DMS153 (cell line): ENCODE results near the gene ITGB7.

Experiments
- DNase-seq: peaks from one replicate; lab custom pipeline; 2025; lab: John Stamatoyannopoulos, UW

The ITGB7 gene

DNA sequence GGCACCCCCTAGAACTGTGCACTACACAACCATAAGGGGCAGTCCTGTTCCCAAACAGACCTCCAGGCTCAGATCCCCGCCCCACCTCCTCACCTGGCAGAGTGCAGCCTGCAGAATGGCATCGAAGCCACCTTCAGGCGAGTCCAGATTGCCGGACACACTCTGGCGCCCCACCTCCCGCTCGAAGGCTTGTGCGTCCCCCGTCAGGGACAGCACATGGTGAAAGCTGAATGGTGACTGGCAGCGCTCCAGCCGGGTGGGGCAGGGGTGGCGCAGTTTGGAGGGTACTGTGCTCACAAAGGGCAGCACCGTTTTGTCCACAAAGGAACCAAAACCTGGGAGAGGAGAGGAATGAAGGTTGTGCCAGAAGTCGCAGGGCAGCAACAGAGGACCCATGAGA lies 10.6 kb downstream of the ITGB7 start:
- no peak for DNase-seq

DNA sequence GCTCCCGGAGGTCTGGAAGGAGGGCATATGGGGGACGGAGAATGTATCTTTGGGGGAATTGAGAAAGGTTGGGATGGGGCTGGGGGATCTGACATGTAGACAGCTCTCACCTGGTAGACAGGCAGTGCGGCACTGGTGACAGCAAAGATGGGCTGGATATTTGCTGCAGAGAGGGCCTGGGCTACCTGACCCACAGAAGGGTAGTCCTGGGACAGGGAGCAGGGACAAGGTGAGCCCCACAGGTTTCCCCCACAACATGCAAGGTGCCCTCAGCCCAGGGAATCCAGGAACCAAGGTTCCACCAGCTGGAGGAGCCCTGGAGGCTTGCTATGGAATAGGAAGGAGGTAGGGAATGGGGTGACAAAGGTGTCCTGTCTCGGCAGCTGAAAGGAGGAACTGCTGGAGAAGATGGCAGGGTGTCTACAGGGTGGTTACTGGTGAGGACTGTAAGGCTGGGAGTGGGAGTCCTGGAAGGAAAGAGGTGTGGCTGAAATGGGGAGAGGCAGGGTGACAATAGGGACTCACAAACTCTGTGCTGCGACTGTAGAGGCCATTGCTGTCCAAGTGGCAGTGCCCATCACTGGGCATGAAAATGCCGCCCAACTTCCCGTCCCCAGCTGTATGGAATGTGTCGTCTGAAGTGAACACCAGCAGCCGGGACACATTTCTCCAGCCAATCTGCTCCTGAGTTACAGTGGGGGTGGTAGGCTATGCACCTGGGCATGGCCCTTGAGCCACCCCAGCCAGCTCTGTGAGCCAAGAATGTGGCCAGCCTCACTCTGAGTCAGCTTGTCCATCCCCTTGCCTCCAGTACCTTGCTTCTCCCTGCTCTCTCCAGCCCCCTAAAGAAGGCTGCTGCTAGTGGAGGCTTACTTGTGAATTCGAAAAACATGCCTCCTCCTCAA lies 11.3 kb downstream of the ITGB7 start:
- DNase-seq, result no peak

DNA sequence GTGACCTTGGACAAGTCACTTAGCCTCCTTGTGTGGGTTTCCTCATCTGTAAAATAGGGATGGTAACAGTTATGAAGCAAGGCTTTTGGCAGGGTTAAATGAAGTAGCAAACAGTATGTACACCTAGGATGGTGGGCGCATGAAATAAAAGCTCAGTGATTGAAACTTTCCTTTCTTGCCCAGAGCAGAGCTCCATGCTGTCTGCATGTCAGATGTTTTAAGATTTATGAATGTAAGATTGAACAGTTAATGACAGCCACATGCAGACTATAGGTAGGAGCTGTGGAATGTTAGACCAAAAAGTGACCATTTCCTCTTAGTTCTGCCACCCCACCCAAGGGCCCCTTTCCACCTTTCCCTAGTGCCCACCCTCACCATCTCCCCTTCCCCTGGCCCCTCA lies 12.1 kb downstream of the ITGB7 start:
- no peak for DNase-seq

DNA sequence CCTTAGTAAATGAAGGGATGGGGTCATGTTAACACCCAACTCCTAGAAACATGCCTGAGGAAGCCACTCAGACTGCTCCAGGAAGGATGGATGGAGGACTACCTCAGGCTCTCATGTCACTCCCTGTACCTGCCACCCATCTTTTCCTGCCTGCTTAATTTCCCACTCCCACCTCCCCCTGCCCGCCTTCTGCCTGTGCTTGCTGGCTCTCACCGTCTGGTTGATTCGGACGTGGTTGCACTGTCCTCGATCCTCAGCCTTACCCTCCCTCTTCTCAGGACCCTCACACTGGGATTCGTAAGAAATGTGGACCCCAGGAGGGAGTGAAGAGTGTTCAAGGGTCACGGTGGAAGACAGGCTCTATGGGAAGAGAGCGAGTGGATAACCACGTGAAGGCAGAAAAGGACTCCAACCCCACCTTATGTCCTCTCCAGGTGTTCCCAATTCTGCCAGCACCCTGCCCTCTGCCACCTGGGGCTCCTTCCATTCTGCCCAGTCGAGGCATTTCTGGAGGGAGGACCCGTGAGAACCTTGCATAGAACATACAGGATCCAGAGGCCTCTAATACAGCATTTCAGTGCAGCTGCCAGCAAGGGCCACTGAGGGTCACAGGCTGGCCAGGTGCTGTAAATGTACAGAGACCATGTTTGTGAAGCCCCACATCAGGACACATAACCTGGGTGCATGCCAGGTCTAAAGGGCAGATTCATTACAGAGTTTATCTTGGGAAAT lies 12.9 kb downstream of the ITGB7 start:
- no peak for DNase-seq

DNA sequence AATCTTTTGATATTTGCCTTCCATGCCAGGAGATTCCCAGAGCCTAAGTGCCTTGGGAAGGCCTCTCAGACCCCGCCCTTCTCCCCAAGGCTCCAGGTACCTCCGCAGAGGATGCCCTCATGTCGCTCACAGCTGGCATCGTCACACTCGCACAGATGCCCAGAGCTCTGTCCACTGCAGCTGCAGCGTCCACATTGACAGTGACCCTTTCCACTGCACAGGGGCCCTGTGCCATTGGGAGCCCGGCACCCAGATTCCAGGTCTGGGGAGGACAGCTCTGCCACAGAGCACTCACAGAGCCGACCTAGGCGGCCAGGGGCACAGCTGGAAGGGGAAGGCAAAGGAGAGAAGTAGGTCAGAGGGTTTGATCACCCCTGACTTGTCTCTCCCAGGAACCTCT lies 14.0 kb downstream of the ITGB7 start:
- DNase-seq, result no peak

DNA sequence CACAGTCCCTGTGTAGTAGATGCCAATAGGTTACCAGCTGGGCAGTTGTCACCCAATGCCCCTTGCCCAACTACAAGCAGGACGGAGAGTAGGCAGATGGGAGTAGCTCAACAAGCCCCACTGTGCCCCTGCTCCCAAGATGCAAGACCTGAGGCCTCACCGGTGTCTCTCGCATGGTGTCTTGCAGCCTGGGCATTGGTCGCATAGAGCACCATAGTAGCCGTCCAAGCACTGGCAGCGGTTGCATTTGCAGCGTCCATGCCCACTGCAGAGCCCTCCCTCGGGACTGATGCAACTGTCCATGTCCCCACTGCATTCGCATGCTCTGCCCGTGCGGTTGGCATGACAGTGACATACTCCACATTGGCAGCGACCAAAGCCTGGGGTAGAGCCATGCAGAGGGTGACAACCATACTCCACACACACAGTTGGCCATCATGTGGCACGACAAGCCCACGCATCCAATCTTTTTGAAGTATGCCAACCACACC lies 14.5 kb downstream of the ITGB7 start:
- no peak for DNase-seq

DNA sequence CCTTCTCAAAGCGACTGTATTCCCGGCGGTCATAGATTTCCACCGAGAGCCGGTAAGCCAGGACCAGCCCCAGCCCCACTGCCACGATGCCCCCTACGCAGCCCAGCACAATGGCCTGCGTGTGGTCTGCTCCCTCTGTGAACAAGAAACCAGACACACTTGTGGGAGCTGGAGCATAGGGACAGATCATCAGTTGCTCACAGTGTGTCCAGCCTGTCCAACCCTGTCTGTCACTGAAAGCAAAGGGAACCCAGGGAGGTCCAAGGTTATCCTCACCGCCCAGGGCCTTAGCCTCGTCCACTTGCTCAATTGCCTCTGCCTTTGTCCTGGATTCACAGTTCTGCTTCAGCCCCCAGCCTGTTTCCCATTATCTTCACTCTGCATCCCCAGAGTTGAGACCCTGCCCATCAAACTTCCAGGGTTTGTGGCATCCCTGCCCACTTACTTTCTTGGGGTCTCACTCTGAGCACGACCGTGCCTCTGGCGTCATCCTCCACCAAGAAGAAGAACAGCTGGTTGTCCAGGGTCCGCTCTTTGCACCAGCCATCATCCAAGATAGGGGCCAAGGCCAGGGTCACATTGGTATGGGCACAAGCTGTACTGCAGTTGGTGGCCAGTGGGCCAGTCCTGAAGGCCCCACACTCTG lies 15.0 kb downstream of the ITGB7 start:
- no peak for DNase-seq

DNA sequence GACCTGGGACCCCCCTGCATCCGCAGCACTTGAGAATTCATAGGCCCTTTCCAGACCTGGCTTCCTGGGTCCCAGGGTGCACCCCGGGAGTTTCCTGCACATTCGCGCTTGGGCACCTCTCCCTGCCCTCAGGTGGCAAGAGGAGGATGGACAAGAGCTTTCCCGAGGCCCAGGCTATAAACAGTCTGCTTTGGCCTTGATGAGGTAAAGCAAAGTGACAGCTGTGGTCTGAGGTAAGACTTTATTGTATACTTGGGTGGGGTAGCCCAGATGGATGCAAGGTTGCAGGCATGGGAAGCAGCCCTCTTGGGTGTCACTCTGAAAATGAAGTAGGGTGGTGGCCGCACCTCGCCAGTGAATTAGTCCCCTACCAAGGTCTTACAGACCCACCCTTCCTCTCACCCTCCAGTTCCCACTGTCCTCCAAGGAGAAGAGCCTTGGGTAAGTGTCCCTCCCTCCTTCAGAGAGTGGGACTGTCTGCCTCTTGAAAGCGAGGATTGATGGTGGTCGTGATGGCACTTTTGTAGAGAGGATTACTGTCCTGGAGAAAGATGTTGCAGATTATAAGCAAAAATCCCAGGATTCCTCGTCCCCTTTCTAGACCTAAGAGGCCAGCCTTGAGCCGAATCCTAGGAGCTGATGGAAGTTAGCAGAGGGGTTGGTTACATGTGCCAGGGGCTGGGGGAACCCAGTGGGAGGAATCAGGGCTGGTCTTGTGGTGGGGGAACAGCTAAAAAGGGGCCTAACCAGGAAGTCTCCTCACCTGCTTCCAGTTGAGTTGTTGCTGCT lies 15.8 kb downstream of the ITGB7 start:
- no peak for DNase-seq

DNA sequence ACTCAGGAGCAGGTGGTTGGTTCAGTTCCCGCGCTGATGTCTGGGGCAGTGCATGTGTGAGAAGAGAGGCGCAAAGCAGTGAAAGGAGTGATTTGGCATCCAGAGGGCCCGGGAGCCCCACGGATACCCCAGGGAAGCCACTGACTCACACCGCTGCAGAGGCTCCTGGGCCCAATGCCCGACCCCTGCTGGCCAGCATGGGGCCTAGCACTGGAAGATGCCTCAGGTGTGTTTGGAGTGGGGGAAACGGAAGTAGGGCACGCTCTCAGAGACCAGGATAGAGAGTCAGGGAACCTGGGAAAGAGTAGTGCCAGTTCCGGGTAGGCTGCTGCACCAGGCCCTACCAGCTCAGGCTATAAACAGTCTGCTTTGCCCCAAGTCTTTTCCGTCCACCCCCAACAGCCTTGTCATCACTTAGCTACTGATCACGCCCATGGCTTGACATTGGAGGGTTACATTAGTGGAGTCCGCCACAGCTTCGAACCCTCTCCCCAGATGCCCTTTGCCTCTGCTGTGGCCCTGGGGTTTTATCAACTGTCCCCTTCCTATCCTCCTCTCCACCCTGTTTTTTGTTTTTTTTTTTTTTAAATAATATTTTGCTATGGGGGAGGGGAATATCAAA lies 16.8 kb downstream of the ITGB7 start:
- DNase-seq, result no peak

DNA sequence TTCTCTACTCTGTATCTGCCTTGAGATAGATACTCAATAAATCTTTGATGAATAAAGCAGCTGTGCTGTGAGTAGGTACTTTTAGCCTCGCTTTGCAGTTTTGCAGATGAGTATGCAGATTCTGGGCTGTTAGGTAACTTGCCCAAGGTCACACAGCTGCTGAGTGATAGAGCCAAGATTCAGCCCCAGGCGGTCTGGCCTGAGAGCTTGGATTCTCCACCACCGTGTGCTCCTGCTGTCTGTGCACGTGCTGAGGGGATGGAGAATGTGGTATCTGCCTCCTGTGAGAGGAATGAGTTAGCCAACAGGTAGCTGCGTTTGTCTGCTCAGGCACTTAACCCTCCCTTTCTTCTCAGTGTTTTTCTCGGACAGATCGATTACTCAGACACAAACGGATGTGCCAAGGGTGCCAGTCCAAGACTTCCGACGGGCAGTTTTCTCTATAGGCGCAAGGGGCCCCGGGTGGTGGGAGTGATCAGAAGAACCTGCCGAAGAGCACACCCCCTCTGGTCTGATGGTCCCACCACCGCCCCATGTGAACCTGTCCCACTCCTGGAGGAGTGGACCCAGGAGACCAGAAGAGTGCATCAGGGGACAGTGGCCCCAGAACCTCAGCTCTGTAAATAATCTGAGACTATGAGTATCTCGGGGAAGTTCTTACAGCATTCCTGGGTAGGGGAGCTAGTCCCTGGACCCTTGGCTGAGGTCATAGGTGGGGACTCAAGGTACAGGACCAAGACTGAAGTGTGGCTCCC lies 19.7 kb downstream of the ITGB7 start:
- DNase-seq, result no peak

DNA sequence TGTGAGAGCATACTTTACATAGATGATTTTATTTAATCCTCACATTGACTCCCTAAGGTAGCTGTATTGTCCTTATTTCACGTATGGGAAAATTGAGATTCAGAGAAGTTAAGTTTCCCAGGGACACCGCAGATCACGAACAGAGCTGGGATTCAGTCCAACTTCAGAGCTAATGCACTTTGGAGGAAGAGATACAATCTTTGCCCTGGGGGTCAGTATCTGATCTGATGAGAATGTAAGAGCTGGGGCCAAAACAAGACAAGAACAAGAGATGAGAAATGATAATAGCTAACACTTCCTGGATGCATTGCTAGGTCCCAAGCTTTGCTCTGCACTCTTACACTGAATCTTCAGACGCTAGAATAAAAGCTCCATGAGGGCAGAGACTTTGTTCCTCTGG lies 20.3 kb downstream of the ITGB7 start:
- no peak for DNase-seq

DNA sequence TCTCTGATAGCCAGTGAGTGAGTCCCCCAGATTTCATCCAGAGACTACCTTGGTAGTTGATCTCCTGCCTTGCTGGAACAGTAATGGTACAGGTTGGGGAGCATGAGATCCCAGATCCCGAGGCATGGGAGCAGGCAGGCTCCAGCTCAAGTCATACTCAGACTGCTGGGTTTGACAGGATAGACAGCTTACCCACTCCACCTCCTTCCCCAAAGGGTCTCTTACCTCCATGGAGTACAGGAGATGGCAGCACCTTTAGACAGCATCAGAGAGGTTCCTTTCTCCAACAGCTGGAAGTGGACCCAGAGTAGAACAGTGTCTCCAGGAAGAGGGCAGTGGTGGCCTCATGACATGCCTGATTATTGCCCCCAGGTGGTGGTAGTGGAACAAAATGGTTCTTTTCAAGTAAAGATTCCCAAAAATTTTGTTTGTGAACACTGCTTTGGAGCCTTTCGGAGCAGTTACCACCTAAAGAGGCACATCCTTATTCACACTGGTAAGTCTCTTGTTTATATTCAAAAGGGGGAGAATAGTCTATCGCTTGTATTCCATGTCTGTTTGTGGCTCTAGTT lies 21.4 kb downstream of the ITGB7 start:
- DNase-seq, result no peak

DNA sequence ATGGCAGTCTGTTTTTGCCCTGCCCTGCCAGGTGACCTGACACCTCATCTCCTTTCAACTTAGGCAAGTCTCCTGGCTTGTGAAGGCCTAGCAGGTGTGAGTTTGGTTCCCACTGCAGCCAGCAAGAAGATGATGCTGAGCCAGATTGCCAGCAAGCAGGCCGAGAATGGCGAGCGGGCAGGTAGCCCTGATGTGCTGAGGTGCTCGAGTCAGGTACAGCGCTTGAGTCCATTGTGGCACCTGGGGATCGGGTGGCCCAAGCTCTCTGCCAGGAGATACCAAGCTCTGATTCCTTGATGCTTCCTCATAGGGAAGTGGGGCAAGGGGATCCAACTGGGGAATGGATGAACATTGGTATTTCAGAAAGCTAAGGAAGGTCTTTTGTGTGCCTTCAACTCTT lies 22.2 kb downstream of the ITGB7 start:
- DNase-seq, result no peak

DNA sequence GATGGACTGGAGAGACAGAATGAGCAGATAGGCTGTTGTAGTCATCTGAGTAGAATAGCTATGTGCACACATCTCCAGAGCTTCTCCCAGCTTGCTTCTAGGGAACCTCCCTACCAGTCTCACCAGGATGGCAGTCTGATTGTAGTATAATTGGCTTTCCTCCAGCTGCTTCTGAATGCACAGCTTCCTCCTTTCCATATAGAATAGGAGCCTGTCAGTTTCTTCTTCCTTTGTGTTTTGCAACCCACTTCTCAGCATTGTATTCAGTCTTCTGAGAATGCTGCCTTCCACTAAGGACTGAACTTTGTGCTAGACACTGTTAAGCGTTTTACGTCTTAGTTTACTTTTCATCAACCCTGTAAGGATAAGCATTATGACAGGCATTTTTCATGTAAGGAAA lies 24.1 kb downstream of the ITGB7 start:
- no peak for DNase-seq

DNA sequence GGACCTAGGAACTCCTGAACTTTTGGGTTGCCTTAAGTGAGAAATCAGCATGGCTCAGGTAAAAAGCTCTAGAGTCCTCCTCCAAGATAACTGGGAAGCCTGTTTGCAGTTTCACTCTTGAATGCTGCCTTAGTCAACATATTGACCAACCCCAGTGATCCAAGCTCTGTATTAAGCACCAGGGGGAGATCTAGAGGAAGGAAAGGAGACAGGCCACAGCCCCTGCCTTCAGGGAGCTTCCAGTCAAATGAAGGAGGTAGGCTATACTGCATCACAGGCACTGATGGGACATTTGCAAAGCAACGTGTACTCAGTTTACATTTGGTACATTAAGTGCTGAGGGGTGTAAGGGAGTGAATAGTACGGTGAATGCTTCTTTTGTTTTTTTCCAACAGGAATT lies 25.1 kb downstream of the ITGB7 start:
- no peak for DNase-seq

DNA sequence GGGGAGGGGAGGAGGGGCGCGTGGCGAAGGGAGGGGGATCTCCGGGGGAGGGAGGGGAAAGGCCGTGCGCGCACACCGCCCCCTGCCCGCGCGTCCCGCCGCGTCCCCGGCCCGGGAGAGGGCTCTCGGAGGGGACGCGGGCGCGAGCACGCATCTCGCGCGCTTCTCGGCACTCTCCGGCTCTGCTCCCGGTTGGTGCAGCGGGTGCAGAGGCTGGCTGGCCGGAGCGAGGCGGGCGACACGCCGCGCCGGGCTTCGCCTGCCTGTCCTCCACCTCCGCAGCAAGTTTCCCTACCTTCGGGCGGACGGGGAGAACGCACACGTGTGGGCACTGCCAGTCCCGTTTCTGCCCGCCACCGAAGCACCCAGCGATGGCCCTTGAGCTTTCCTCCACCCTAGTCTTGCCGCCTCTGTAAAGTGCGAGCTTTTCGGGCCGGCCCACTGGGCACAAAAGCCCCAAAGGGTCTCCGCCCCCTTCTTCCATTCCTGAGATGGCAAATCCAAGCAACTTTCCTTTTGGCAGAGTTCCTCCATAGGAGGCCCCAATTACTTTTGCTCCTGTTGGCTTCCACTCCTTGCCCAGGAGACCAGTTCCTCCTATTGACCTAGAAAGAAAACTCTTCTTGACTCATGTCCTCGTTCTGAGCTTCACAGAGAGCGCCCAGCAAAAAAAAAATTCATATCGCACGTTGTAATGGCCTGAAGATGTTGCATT lies 26.0 kb downstream of the ITGB7 start:
- DNase-seq, result peak; percentile 71

DNA sequence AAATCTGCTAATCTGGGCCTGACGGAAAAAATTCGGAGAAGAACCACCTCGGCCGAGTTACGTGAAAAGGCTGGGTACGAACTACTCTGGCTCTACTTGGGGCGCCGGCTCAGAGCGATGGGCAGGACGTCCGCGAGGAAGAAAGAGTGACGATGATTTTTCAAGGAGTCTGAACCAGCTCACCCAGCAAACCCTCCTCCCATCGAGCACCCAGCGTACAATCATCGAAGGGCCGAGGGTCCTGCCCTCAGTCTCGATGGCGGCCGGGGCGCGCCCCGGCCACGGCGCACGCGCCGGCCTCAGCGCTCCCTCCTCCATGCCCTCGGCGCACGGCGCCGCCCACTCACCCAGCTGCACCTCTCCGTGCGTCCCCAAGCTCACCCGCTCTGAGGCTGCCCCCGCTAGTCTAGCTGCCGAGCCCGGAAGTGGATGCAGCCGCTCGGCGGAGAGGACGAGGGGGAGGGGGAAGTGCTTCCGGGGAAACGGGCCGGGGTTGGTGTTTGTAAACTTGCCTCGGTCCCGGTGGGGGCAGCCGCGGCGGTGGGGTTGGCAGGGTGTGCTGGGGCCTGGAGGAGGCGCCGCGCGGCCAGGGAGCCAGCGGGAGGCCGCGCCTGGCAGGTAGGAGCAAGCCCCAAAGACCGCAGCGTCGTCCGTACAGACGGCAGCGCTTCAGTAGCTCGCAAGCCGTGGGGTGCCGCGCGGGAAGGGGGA lies 26.7 kb downstream of the ITGB7 start, which contains the start of the genes CSAD and ZNF740:
TSS of gene CSAD (minus strand) at position 706 of the 711 bp plus-strand sequence. CDS start 7,455 bp downstream, outside the sequence.
TSS of gene ZNF740 (plus strand) at position 503 of the 711 bp plus-strand sequence. CDS start 1,262 bp downstream, outside the sequence.
- peak; percentile 96 for DNase-seq

DNA sequence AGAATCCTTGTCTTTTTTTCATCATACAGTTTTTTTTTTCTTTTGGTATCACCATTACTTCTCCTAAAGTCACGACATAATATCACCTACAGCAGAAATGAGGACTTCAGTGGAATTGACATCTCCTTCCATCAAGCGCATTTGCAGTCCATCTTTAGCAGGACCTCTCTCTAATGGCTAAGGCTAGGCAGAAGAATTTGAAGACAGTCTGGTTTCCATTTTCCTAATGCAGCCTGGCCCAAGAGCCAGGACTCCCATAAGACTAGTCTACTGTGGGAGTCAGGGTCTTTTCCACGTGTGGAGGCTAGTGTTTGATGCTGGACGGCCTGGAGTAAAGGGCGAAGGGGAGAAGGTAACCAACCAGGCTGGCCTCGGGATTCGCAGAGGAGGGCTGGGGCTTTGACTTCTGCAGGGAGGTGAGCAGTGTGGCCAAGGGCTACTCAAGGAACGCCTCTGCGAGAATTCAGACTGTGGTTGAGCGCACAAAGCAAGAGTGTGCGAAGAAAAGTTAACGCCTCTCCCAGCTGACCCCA lies 27.3 kb downstream of the ITGB7 start:
- DNase-seq, result no peak
